Measurements from ENCODE around the gene USP6NL.

The USP6NL gene

DNA sequence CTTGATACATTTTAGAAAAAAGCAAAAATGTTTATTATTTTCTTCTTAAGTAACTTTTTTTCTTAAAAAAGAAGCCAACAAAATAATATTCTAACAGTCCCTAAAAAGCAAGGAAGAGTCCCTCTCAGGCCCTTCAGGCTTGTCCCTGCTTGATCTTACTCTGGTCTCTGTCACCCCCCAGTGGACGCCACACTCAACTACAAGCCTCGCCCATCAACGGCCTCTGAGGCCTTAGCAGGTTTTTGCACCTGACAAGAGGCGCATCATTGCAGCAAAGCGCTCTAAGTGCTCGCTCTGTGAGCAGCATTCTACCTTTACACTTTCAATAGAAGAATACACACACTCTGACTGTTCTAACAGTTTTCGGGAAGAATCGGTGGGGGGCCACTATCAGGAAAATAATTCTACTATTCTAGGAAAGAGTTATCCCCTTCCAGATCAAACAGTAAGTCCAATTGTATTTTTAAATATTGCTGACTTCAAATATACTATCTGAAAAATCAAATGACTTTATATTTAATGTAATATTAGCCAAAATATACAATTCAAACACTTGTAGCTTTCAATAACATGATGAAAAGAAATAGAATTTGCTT, 139.2 kb downstream of the USP6NL start:
- peak; percentile 76 for DNase-seq

DNA sequence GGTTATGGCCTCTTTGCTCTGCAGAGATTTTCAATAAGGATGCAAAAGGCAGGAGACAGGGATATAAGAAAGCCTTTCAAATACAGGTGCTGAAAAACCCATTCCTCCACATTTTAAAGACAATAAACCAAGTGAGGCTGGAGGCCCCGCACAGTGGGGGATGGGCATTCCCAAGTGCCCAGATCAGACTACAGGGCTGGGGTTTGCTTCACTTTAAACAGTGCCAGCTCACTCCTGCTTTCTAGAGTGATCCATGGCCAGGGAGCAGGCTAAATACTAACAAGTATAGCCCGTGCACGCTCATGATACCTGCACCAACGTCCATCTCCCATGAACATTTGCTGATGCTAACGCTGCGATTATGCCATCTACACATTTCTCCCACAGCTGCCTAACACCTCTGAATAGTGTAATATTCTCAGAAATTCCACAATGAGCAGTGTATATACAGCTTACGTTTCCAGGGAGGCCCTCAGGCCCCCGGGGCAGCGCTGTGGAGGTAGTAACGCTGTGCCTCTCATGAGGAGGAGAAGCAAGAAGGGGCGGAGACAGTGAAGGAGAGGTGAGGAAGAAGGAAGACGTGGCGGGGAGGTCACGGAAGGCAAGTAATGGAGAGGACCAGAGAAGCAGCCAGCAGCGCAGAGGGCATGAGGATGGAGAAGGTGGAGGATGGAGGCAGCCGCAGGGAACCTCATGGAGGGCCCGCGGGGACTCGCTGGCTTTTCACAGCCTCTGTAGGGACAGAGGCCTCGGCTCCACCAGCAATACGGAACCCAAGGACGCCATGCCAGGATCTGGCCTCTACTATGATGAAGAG, 141.7 kb downstream of the USP6NL start:
- no peak for DNase-seq

DNA sequence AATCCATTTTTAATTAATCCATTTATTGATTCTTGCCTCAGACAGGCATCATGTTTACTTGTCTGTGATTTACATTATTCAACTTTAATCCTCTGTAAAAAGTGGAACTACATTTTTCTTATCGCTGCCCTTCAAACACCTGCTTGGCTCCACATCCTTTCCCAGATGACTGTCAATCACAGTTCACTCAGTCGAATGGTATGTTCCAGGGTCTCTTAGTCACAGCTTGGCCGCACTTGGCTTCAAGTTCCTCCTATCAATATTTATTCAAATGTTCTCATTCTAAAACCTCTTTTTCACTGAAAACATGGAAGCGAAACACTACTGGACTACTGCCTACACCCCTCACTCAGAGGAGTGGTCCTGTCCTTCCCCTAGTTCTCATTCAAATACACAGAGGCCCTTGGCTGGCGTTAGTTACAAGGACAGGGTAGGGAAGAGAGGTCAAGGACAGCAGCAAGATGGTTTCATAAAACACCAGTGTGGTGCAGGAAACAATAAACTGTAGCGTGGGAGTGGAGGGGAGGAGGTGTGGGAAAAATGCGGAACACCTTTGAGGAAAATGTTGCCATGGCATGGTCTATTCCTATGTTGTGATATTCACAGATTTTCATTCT, 143.2 kb downstream of the USP6NL start:
- DNase-seq = no peak

DNA sequence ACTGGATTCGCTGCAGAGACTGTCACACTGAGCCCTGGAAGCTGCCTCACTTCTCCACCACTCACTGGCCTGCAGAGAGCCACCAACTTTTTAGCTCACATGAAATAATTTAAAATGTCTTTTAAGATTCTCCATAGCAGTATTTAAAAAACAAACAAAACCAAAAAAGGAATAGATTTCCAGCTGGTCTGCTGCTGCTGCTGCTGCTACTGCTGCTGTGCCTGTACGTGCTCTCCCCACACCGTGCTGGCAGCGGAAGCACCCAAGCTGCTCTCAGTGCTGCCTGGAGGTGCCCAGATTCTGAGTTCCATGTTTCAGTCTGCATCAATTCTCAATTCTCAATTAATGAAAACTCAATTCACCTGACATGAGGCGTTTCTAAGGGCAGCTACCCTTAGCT, 146.0 kb downstream of the USP6NL start:
- DNase-seq = no peak

DNA sequence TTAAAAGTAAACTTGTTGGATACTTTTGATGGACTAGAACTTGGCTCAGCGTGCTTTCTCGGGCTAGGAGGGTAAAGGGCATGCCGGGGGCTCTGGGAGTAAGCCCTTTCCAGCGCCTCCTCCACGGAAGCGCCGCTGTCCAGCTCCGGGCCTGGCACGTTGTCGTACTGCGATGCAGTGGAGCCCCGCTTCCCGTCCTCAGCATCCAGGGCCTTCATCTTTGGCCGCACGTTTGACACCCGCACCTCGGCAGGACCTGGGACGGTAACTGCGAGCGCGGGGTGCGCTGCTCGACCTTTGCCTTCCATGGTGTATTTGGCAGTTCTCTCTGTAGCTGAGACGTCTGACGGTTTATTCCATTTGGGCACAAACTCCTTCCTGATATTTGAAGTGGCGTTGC, 148.3 kb downstream of the USP6NL start:
- no peak for DNase-seq

DNA sequence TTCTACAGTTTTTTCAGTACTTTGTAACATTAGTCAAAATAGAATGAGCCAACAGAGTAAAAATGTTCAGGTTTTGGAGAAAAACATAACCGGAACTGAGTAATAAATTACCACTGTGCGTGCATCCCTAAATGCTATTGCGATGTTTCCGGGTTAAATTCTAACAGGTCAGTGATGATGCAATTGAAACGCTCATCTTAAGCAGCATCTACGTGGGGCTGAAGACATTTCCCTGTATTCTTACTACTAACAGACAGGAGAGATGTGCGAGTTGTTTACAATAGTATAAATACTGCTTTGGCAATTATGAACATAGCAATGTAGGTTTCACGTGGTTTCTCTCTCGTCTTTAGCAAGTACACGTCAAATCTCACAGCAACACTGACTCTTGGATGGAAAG, 149.4 kb downstream of the USP6NL start:
- no peak for DNase-seq

DNA sequence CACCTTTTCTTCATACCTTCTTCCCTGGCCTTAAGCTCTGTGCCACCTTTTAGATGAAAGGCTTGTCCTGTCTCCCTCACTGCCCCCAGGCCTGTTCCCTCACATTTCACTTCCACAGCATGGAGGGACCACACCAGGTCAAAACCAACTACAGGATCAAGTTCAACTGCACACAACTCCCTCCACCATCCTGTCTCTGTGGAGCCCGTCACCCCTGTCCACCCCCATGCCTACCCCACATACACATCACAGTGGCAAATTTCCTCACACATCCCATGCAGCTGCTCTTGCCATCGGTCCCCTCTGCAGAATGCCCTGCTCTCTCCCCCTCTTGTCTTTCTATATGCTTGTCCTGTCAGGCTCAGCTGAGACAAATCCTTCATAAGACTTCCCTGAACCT, 154.1 kb downstream of the USP6NL start:
- no peak for DNase-seq

DNA sequence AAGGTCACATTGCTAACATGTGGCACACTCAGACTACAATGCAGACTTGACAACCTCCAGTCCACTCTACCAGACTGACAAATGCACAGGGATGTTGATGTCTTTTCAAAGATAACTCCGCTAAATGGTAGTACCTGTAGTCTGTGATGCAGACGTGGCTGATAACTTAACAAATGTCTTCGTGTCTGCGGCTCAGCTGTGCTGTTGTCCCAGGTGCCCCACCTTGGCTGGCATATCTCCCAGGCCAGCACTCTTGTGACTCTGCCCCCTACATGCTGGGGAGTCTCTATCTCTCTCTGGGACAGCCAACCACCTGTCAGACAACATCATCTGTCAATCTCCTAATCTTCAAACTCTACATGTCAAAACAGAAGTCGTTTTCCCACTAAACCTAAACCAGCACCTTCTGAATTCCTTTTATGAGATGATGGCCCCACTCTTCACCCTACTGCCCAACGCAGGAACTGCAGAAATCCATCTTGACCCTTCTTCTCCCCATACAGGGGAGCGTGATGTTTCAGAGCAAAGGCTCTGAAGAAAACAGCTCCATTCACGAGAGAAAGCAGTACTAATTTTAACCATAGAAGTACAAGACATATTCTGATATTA, 156.4 kb downstream of the USP6NL start:
- DNase-seq = no peak

DNA sequence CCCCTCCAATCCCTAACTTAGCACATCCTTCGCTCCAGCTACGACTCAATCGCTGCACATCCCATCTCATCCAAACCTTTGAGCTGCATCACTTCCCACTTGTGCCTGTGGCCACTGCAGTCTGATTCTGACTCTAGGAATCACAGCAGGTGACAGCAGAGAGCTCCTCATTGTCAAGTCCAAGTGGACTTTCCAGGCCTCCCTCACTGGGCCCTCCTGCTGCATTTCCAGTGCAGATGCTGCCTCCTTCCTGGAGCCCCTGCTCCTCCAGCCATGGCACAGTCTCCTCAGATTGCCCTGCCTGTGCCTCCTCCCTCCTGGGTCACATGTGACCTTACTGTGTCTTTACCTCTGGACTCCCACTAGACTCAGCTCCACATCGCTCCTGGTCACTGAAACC, 157.3 kb downstream of the USP6NL start:
- DNase-seq = no peak

DNA sequence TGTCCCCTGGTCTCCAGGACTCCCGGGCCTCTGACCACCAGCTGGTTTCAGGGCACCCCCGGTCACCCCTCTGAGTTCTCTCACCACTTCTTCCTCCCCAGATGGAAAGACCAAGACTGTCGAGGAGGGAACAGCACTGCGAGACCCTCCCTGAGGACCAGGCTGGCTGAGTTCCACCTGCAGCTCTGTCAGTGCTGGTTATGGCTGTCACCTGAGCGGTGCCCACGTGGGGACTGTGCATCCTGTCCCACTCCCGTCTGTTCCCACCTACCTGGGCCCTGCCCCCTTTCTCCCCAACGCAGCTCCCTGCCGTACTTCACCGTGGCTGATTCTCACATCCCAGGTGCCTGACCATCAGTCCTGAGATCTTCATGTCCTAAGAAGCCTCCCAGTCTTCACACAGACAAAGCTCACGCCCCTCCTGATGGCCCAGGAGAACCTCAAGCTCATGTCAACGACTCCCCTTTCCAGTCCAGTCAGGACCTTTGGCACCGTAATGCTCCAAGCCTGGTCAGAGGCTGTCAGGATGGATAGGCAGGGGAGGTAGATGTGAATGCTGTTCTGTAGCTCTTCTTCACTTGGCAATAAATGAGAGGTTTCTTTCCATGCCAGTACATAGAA, 159.7 kb downstream of the USP6NL start:
- DNase-seq = no peak

DNA sequence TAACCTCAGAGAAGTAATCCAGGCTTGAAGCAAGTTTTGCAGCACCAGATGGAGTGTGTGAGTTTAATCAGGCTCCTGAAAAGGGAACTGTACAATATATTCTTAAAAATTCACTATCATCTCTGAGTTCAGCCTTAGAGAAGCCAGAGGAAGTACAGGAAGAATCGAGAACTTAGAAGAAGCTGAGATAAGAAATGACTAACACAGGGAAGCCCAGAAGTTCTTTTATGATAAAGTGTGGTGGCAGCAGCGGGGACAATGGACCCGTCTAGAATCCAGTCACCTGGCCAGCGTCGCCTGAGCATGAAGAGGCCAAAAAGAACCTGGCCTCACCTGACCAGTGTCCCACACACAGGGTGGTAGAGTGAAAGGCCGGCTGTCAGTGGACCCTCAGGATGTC, 161.0 kb downstream of the USP6NL start:
- no peak for DNase-seq

DNA sequence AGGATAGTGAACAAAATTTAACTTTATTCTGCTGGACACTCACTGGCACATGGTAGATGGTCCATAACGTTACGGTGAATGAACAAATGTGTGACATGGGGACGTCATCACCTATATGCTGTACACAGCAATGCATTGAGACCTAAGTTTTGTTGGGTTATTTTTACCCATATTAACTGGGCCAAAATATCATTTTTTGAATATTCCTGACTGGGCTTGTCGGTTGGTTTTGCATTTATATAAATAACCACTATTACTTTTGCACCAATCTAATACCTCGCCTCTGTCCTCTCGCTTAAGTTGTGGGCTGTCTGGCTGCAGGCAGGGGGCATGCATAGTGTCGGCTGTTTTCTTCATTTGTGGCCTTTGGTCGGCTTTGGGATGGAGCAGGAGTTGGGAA, 161.7 kb downstream of the USP6NL start:
- DNase-seq = no peak

DNA sequence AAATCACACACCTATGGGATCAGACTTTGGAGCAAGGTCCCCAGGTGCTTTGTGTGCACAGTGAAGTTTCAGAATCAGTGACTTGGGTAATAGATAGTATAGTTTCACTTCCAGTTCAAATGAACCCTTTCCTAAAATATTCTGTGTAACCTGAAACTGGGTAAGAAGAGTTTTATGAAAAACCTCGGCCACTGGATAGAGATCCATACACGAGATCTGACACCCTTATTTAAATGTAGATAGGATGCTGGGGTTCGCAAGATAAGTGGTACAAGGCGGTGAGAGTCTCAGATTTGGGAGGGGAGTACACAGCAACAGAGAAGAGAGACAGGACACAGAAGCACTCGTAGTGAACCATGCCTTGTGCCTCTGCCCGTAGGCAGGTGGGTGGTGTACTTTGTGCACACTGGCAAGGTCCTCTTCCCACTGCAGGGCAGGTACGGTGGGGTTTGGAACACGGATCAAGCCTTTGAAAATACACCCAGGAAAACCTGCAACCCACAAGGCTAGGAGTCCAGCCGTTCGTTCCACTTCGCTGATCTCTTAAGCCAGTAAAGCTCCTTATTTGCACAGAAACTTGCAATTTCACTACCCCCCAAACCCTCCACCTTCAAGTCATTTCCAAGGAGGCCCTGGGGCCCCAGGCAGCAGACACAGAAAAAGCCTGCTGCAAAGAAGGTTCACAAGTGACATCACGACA, 162.8 kb downstream of the USP6NL start:
- no peak for DNase-seq

DNA sequence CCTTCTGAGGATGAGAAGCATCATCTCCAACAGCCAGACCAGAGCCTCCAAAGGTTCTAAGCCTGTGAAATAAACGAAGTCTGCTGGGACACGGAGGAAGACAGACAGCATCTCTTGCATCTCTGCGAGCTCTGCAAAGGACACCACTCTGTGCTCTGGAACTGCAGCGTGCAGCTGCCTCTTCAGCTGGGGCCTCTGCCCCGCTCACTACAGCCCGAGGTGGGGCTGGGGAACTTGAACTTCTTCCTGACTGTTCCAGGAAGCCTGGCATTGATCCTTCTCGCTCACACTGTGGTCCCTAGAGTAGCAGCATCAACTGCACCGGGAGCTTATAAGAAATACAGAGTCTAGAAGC, 163.3 kb downstream of the USP6NL start:
- DNase-seq = no peak

DNA sequence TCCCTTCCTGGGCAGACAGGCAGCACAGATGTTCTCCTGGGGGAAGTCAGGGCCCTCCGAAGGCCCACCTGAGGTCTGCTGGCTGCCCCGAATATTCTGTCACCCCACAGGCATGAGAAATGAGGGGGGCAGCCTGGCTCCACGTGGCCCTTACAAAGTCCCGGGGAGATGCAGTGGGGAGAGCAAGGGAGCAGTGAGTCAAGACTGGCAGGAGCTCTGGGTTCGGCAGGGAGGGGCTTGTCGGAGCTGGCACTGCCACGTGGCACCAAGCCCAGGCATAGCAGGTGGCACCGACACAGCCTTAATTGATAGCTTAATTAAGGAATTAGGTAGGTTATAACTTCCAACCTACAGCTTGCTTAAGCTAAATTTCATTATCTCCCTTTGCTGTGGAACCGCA, 163.9 kb downstream of the USP6NL start:
- no peak for DNase-seq

DNA sequence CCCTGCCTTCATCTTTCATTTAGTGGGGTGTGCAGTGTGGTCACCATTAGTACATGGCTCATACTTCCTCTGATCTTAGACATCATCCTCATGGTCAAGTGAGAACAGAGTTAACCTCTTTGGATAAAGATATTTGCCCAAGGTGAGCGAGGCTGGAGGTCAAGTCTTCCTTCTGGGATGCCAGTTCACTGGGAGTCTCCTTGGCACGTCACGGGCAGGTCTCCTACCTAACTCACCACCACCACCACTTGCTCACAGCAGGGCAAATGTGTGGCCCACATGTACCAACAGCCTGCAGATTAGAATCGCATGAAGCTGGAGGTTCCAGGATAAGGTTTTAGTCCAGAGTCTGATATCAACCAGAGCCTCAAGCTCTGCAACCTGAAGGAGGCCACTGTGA, 164.6 kb downstream of the USP6NL start:
- DNase-seq = no peak

DNA sequence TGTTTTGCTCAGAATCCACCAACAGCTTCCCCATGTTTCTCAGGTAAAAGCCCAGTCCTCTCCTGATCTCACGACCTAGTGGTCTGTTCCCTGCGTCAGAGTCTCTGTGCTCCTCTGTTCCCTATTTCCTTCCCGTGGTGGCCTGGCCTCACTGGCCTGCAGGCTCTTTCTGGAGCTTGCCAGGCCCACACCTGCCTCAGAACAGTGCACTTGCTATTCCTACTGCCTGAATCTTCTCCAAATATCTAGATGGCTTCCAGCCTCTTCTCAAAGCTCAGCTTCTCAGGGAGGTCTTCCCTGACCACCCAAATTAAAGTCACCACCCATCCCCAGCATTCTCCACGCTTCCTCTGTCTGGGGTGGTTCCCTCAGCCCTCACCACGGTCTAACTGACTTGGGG, 165.3 kb downstream of the USP6NL start:
- DNase-seq = no peak

DNA sequence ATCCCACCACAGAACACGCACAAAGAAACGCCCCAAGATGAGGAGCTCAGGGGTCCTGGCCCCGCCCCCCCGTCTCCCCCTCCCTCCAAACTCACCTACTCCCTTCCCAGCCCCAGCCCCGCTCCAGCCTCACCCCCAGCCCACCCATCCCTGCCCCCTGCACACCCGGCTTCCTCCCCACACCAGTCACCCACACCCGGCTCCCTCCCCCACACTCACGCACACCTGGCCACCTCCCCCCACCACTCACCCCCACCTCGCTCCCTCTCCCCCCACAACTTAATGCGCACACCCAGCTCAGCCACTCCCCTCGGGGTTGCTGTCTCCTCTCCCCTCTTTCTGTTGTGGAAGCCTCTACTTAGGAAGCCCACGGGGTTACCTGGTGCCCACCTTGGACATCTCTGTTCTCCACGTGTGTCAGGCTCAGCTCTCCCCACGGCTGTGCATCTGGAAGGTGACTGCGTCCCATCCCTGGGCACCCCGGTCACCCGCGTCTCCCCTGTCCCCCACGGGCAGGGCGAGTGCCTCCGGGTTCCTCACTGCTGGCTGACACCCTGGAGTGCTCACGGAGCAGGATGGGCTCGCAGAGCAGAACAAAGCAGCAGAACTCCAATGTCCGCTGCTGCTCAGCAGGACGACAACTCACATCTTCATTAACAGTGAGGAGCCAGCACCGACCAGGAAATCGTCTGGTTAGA, 166.8 kb downstream of the USP6NL start:
- no peak for DNase-seq

DNA sequence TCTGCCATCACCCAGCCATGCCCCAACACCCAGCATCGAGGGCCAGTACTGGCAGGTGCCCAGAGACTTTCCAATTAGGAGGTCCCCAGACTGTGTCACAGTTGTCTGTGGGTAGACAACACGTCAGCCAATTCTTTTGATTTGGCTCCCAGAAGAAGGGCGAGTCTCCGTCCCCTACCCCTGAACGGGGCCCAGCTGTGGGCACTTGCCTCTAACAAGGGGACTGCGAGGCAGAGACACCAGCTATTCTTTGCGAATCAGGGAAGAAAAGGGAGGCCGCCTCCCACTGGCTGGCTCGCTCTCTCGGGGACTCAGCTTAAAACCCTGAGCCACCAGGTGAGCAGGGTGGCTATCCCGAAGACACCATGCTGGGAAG, 167.3 kb downstream of the USP6NL start:
- DNase-seq = no peak

DNA sequence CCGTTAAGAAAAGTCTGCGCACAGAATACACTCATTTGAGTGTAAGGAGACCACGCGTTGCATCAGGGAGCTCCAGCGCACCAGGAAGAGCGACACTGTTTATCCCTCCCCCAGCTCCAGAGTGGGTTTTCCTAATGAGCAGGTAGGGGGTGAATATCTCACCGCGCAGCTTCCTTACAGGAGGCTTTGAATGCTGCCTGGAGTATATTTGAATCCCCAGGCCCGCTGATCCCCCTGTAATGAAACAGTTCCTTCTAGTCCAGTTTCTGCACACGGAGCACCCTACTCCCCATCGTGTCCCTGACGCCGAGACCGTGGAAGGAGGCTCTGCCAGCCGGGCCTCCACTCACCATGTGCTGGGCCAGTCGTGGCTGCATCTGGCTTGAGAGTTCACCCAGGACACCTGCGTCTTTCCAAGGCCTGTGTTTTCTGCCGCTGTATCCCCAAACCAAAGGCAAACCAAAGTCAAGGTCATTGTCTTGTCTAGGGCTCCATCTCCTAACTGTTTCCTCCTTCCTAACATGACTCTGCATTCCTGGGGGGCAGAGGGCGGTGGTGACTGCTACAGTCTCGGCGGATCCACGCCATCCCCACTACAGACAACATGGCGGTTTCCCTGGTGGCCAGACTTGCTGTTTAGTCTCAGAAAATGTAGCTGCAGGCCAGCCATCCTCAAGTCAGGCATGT, 167.8 kb downstream of the USP6NL start:
- no peak for DNase-seq

DNA sequence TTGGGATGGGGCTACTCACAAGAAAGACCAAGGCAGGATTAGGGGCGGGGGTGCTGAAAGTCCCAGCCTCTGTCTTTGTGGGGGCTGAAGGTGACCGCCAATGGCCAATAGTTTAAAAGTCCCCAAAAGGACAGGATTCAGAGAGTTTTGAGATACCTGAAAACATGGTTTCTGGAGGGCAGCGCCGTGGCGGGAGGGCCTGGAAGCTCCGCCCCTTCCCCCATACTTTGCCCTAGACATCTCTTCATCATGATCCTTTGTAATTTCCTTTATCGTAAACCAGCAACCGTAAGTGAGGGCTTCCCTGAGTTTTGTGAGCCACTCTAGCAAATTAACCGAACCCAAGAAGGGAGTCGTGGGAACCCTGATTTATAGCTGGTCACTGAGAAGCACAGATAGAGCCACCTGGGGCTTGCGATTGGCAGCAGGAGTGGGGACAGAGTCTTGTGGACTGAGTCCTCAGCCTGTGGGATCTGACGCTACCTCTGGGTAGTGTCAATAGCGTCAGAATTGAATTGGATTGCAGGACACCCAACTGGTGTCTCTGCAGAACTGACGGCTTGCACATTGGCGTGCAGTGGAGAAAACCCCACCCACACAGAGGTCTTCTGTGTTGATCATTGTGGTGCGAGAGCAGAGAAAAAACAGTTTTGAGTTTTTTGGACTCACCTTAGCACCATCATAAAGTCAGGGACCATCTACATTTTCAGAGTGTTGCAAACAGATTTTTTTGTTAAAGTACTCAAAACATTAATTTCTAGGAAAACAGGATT, 169.3 kb downstream of the USP6NL start:
- DNase-seq = no peak
